Activated CD8-positive, alpha-beta memory T cell treated with anti-CD3 and anti-CD28 coated beads for 36 hours (primary cell): Measurements from ENCODE around the gene IST1. TPM values are rescaled to one million over a fixed set of nuclear protein-coding genes. Genes with fewer than 3 reads are reported as not detected.

Source experiments
- CTCF ChIA-PET: fragments of 350-600 bp; sonication (Branson Sonifier 250); formaldehyde crosslinking; loops from one replicate; lab custom pipeline; 2021; ENCODE audit warnings: antibody characterized with exemption; lab: Charles Lee
- POLR2A ChIA-PET: fragments of 350-600 bp; sonication (Branson Sonifier 250); formaldehyde crosslinking; loops from one replicate; lab custom pipeline; 2021; ENCODE audit warnings: antibody characterized with exemption; lab: Charles Lee
- total RNA-seq, 2 experiments: library from RNA; stranded (reverse); gene quantifications; one replicate each; pipeline ENCODE4 v1.2.3, GENCODE V29; 2021

Gene IST1
- total RNA-seq, 2 experiments from 2014 or later, result 152 to 153 TPM

DNA sequence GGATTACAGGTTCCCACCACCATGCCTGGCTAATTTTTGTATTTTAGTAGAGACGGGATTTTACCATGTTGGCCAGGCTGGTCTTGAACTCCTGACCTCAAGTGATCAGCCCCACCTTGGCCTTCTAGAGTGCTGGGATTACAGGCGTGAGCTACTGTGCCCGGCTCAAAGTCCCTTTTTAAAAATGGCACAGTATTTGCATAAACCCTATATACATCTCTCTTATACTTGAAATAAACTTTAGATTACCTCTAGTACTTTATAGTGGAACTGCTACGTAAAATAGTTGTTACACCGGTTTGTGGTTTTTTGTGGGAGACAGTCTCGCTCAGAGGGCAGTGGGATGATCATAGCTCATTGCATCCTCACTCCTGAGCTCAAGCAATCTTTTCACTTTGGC lies 36.3 kb downstream of the IST1 start:
- ChIA-PET POLR2A (no interaction called here), CTCF (no interaction called here)

DNA sequence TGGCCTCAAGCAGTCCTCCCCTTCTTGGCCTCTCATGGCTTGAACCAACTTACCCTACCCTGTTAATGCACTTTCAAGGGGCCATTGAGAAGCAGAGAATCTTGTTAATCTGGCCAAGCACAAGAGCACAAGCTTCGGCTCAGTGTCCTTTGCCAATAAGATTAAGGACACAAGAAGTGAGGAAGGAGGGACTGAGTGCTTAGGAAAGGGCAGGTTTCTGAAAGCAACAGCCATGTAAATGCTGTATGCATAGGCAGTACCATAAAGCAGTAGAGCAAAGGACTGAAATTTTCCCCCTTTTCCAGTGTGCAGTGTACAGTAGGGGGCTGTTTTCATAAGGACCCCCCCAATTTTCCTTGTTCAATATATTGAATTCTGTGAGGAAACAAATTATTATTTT lies 37.7 kb downstream of the IST1 start:
- CTCF ChIA-PET, result no interaction called here
- POLR2A ChIA-PET, result no interaction called here

DNA sequence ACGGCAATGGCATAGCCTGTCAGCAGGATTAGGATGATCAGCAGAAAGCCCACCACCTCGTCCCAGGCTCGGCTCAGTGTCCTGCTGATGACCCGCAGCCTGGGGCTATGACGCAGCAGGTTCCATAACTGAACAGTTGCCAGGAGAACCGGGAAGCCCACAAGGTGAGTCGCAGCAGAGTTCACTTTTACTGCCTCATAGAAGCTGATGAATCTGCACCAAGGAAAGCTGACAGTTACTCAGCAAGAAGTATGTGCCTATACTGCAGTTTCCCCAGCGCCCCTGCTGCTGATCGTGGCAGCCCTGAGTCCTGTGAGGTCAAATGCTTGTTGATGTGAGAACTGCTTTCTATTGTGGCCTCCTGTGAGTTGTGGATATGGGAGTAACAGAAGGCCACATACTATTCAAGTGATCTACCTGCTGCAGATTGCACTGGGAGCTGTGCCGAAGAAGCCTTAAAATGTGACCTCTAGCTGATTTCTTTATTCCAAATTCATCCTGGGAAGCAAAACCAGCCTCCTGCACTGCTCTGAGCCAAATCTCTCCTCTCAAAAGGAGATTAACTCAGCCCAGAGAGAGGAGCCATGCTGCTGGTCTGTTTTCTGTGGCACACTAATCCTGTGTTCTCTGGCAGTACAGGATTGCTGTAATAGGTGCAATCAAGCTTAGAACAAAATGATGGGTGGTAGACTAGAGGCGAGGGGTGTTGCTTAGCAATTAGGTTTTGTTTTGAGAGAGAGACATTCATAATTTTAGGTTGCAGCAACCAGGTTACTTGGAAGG lies 38.8 kb downstream of the IST1 start:
- CTCF ChIA-PET, result no interaction called here
- POLR2A ChIA-PET, result no interaction called here

DNA sequence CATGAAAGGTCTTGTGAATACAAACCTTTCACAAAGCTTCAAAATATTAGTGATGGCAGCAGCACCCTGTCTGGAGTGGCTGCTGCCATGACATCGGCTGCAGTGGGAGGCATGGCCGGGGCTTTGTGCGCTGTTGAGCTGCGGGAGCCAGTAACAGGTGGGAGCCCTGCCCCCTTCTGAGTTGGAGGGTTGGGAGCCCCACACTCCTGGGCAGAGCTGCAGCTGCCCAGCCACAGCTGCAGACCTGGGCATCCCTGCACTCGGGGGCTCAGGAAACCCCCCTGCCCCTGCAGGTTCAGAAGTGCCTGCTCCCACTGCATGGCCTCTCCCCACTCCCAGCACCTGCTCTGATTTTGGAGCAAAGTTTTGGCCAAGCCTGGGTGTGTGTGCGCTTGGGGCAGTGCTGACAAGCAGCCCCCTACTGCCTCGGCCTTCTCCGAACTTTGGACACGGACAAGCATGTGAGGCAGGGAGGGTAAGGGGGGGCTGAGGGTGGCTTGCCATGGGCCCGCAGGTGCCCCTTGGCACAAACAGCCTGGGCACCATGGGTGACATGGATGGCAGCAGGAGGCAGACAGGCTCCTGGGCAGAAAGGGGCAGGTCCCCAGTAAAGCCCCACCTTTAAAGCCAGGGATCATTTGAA lies 42.7 kb downstream of the IST1 start:
- CTCF ChIA-PET, result interaction anchor here (0.5 kb wide), 1 partner anchor 148 kb away, joined by 3 read pairs; no protein-coding TSS in a partner anchor
- POLR2A ChIA-PET, result interaction anchor here (1.3 kb wide), 1 partner anchor 8 kb away, joined by 4 read pairs; no protein-coding TSS in a partner anchor

DNA sequence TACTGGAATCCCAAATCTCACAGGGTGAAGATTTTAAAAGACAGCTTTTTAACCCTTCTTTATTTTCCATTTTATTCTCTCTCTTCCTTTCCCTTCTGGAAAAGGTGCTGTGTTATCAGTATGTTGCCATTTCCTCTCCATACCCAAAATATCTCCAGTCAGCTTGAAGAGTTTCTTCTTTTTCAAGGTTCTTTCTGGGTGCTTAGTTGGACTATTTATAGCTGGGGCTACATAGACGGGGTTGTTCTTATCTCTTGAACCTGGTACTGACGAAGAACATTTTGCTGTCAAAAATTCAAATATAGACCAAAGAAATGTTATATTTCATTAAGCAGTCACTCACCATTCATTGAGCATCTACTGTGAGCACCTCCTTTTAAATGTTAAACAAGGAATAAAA lies 48.6 kb downstream of the IST1 start:
- ChIA-PET POLR2A (no interaction called here), CTCF (no interaction called here)

DNA sequence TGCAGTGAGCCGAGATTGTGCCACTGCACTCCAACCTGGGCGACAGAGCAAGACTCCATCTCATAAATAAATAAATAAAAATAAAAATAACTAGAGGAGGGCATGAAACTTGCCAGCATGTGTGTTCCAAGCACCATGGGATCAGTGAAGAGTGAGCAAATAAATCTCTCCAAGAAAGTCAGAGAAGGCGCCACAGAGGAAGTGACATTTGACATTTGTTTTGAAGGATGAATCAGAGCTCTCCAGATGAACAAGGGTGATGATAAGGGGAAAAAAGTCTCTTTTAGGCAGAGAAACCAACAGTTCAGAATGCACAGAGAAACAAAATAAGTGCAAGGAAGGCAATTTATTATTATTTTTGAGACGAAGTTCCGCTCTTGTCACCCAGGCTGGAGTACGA lies 50.3 kb downstream of the IST1 start:
- ChIA-PET CTCF (interaction anchor here (0.9 kb wide), 1 partner anchor 16 kb away, joined by 3 read pairs; no protein-coding TSS in a partner anchor), POLR2A (no interaction called here)

DNA sequence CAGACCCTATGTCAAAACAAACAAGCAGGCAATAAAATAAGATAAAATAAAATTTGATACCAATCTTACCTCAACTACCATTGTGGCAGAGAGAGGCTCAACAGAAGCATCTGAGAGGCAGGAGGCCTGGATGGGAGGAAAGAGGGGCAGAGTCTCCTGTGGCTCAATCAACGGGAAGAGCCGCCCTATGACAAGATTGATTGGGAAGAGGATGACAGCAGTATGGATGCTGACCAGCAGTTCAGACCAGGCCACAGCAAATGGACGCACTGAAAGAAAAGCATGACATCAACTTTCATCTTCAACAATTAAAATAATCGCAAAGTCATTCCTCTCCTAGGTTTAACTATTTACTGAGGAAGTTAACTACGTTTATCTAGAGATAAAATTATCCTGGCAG lies 57.5 kb downstream of the IST1 start:
- ChIA-PET CTCF (no interaction called here), POLR2A (no interaction called here)

DNA sequence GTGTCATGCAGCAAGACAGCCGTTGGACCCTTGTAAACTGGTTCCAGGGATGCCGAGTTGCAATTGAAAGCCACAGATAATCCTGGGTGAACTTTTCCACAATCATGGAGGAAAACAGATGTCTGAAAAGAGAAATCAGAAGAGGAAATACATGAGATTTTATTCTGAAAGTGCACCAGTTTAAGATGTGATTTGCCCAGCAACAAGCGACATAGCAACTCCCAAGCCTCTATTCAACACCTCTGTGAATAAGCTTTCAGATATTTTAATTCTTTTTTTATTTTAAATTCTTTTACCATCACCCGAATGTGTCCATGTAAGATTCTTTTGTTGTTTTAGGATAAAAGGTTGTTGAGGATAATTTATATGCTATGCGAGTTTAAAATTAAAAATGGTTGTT lies 58.8 kb downstream of the IST1 start:
- CTCF ChIA-PET, result no interaction called here
- POLR2A ChIA-PET, result no interaction called here

DNA sequence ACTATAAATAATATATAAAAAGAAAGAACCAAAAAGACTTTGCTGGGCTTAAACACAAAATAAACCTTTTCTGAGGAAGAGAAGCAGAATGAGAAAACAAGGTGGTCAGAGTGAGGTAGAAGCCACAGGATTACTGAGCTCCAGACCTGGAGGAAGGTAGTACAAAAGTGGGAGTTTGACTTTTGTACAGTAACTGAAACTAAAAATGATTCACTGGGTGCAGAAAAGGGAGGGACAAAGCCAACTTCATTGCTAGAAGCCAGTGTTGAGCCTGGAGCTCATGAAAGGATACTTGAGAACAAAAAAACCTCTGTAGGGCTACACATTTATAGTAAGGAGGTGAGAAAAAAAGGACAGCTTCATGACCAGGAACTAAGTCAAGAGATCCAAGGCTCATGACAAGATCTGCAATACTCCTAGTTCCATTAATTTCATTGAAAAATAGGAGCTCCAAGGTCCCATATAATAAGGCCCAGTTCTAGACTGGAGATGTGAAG lies 59.4 kb downstream of the IST1 start:
- ChIA-PET CTCF (no interaction called here), POLR2A (no interaction called here)

DNA sequence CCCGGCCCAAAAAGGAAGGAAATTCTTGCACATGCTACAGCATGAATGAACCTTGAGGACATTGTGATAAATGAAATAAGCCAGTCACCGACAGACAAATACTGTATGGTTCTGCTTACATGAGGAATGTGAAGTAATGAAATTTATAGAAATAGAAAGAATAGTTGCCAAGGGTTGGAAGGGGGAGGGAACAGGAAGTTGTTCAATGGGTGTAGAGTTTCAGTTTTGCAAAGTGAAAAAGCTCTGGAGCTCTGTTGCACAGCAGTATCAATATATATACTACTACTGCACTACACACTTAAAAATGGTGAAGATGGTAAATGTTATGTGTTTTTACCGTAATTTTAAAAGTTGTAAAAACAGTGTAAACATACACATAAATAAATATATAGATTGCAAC lies 61.2 kb downstream of the IST1 start:
- ChIA-PET POLR2A (no interaction called here), CTCF (interaction anchor here (0.6 kb wide), 1 partner anchor 212 kb away, joined by 3 read pairs; no protein-coding TSS in a partner anchor)

DNA sequence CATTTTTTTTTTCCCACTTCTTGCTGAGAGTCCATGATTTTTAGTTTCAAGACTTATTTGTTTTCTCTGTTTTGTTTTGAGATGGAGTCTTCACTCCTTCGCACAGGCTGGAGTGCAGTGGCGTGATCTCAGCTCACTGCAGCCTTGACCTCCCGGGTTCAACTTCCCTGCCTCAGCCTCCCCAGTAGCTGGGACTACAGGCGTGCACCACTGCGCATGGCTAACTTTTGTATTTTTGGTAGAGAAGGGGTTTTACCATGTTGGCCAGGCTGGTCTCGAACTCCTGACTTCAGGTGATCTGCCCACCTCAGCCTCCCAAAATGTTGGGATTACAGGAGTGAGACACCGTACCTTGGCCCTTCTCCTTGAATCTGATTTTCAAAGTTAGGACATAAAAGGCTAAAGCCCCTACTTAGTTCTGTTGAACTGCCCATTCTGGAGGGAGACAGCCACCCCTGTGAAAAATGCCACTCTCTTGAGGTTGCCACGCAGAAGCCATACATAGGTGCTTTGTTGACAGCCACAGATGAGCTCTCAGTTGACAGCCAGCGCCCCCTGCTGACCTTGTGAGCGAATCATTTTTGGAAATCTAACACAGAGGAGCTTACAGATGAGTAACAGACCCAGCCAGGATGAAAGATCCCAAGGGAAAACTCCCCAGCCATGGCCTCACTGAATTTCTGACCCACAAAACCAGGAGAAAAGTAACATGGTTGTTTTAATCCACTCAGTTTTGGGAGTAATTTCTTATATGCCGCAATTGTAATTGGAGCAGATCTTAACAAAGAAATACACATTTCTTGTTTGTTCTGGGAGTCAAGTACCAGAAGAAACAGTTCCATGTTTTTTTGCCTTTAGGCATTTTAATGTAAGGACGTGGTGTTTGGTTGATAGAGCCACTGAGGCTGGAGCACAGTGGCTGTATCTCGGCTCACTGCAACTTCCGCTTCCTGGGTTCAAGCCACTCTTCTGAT lies 66.0 kb downstream of the IST1 start:
- POLR2A ChIA-PET, result no interaction called here
- CTCF ChIA-PET, result interaction anchor here (0.6 to 1.7 kb wide), 19 partner anchors 9 to 350 kb away, joined by 3 to 10 read pairs (median 3); partner anchors contain the start of gene ZNF821

DNA sequence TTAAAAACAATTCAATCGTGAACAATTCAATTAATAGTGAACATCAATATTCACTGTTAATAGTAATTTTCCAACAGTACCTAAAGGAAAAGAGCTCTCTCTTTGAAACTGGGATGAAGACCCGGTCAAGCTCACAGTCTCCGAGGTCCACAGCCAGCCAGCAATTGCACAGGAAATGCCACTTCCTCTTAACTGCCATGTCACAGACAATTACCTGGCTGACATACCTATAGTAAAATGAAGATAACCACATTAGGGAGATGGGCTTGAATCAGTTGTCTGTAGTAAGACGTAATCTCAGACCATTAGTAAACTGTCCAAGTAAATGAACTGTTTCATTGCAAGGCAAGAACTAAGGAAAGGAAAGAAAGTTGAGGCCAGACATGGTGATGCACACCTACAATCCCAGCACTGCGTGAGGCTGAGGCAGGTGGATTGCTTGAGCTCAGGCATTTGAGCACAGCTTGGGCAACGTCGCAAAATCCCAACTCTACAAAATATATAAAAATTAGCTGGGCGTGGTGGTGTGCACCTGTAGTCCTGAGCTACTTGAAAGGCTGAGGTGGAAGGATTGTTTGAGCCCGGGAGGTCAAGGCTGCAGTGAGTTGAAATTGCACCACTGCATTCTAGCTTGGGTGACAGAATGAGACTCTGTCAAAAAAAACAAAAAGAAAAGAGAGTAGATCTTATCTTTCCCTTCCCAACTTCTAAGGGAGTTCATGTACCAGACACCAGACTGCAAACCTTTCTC lies 68.0 kb downstream of the IST1 start:
- POLR2A ChIA-PET, result no interaction called here
- CTCF ChIA-PET, result no interaction called here

DNA sequence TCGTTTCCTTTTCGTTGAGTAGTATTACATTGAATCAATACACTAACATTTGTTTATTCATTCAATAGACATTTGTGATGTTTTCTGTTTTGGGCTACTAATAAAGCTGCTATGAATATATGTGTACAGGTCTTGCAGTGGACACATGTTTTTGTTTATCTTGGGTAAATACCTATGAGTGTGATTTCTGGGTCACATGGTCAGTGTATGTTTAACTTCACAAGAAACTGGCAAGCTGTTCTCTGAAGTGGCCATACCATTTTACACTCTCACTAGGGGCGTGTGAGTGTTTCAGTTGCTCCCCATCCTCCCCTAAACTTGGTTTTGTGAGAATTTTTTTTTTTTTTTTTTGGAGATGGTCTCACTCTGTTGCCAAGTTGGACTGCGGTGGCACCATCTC lies 69.9 kb downstream of the IST1 start:
- ChIA-PET CTCF (interaction anchor here (0.7 kb wide), 1 partner anchor 79 kb away, joined by 6 read pairs; no protein-coding TSS in a partner anchor), POLR2A (no interaction called here)

DNA sequence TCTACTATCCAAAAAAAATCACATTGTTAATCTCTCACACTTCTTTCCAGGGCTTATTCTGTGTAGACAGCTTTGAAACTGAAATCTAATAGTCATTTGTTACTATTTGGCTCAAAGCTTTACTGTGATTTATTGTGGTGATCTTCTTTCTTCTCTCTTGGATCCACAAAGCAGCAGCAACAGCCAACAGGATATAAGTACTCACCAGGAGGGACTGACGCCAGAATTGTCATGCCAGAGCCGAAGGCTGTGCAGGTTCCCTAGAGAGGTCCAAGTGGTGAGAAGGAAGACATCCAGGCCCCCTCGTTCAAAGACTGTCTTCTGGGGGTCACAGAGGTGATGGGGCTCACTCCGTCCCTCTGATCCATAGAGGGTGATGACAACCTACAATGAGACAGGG lies 71.6 kb downstream of the IST1 start:
- POLR2A ChIA-PET, result no interaction called here
- CTCF ChIA-PET, result interaction anchor here (0.8 kb wide), 1 partner anchor 59 kb away, joined by 3 read pairs; no protein-coding TSS in a partner anchor

DNA sequence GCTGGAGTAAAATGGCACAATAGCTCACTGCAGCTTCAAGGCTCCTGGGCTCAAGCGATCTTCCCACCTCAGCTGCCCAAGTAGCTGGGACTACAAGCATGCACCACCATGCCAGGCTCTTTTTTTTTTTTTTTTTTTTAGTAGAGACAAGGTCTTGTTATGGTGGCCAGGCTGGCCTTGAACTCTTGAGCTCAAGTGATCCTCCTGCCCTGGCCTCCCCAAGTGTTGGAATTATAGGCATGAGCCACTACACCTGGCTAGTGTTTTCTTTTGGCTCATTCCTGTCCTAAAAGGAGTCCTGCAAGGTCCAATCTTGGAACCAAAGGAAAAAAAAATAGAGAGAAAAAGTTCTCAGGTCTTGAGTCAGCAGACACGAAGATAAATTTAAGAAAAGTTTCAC lies 74.0 kb downstream of the IST1 start:
- ChIA-PET CTCF (no interaction called here), POLR2A (no interaction called here)

DNA sequence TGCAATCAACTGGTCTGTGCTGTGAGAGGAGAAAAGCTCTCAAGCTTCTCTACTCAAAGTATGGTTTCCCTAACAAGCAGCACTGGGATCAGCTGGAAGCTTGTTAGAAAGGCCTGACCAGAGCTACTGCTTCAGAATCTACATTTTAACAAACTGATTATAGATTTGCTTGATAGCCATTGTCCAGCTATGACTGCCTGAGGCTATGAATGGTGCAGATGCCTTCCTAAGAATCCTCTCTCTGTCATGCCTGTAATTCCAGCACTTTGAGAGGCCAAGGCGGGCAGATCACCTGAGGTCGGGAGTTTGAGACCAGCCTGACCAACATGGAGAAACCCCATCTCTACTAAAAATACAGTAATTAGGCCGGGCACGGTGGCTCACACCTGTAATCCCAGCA lies 76.2 kb downstream of the IST1 start:
- ChIA-PET POLR2A (no interaction called here), CTCF (interaction anchor here (1.9 kb wide), 1 partner anchor 10 kb away, joined by 5 read pairs; no protein-coding TSS in a partner anchor)

DNA sequence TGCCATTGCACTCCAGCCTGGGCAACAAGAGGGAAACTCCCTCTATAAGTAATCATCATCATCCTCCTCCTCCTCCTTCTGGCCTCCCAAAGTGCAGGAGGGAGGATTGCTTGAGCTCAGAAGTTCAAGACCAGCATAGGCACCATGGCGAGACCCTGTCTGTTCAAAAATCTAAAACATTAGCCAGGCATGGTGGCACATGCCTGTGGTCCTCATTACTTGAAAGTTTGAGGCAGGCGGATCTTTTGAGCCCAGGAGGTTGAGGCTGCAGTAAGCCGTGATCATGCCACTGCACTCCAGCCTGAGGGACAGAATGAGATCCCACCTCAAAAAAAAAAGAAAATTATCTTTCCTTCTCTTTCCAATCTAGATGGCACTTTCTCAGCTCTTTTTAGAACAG lies 77.0 kb downstream of the IST1 start:
- POLR2A ChIA-PET, result interaction anchor here (0.6 kb wide), 1 partner anchor 45 kb away, joined by 8 read pairs; no protein-coding TSS in a partner anchor
- CTCF ChIA-PET, result interaction anchor here (2.0 kb wide), 1 partner anchor 11 kb away, joined by 5 read pairs; no protein-coding TSS in a partner anchor

DNA sequence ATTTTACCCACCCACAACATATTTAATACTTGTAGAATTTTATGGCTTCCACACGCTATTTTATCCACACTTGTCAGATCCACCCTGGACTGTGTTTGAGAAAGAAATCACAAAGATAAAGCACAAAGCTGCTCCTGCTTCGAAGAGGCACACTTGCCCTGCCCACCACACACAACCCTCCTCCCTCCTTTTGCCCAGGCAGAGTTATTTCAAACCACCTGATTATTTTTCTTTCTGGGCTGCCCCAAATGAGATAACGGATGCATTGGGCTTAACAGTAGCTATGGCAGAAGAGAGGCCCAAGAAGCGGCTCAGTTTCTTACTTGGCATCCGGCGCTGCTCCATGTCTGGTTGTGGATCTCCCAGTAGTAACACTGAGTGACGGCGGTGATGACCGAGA lies 77.7 kb downstream of the IST1 start:
- POLR2A ChIA-PET, result interaction anchor here (0.6 kb wide), 1 partner anchor 45 kb away, joined by 8 read pairs; no protein-coding TSS in a partner anchor

More for the DNA sequence above, 77.7 kb downstream of the IST1 start:
- CTCF ChIA-PET, result interaction anchor here (2.0 kb wide), 1 partner anchor 11 kb away, joined by 5 read pairs; no protein-coding TSS in a partner anchor
